Left colon (tissue), 2 donors: ENCODE data around the gene TMEM40. TPM values are rescaled to one million over a fixed set of nuclear protein-coding genes. Genes with fewer than 3 reads are reported as not detected.

Experiments used
- ATAC-seq: fragments of 200-7000 bp; cut with Tn5 transposase; one replicate; pipeline ENCODE4 v1.9.1; 2020; ENCODE audit warnings: mild to moderate bottlenecking, moderate library complexity
- DNase-seq, 2 donors: peaks; one replicate each; pipeline ENCODE4 v3.0.0-alpha.2; 2020
- intact Hi-C, 2 donors: fragments of 100-400 bp; cut with DNase I in 1 of 2; cut with micrococcal nuclease in 1 of 2; formaldehyde crosslinking; loops; one replicate each; pipeline versions ENCODE4 v1.11.2 to v1.14.0; 2022; cut with DNase I, micrococcal nuclease
- total RNA-seq, 2 donors: library from RNA; stranded (reverse); fragmentation: NEBNext Ultra II Directional; extraction: Animal tissue kit (Norgen Biotek cat#: 25700); gene quantifications; one replicate each; pipeline ENCODE4 v1.2.1, GENCODE V29; 2021
- donor health status: DM: no; HTN: no; CAD: no.
- donor health status: DM: yes; HTN: yes; CAD: no.

TMEM40 gene
- total RNA-seq, 2 donors from 2014 or later, result not detected

DNA sequence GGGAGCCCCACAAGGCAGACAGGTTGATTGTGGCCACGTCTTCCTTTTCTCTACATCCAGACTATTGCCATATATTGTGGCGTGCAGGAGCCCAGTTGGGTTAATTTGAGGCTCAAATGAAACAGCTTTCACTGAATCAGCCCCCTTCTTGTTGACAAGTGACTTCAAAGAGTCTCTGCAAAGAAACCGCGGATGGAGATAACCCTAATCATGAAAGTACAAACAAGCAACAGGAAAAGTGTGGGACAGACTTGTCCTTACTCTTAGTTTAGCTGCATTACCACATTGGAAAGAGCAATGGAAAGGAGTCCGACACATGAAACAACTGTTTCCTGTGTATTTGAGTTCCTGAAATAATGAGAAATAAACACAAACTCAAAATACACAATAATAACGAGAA lies 3.3 kb downstream of the TMEM40 start:
- ATAC-seq (no peak), DNase-seq (no peak)
- intact Hi-C loops, result no loop called here

DNA sequence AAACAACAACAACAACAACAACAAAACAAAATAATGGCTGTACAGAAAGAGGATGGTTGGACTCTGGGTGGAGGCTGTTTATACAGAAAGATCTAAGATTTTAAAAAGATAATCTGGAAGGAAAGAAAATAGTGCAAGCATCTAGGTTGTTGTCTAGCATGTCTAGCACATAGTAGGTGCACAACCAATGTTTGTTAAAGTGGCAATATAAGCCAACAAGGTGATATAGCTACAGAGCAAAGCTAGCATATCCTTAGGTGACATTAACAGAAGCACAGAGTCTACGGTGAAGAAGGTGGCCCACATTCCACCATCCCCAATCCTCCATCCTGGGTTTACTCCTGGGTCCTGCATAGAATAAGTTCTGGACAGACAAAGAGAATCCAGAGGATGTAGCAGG lies 4.7 kb downstream of the TMEM40 start:
- no peak for DNase-seq
- no peak for ATAC-seq
- intact Hi-C loops, result no loop called here

DNA sequence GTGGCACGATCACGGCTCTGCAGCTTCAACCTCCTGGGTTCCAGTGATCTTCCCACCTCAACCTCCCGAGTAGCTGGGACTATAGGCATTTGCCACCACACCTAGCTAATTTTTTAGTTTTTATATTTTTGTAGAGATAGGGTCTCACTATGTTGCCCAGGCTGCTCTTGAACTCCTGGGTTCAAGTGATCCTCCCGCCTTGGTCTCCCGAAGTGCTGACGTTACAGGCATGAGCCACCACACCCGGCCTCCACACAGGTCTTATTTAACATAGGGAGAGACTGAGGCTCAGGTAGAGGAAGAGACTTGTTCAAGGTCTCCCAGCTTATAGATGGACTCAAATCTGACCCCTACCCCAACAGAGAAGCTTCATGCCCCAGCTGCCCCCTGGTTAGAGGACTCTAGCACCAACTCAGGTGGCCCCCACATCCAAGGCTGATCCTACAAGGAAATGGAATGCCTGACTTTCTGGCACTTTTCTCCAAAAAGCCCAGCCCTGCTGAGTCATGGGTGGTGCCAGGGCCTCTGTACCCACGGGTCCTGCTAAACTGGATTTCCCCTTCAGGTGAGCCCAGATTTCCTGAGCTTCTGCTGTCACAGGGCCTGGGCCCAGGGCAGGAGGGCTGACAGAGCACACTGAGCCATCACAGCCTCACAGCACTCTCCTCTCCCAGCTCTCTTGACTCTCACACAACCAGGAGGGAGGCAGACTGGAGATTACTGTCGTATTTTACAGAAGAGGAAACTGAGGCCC lies 5.6 kb downstream of the TMEM40 start:
- DNase-seq (no peak), ATAC-seq (no peak)
- intact Hi-C loops, result no loop called here

DNA sequence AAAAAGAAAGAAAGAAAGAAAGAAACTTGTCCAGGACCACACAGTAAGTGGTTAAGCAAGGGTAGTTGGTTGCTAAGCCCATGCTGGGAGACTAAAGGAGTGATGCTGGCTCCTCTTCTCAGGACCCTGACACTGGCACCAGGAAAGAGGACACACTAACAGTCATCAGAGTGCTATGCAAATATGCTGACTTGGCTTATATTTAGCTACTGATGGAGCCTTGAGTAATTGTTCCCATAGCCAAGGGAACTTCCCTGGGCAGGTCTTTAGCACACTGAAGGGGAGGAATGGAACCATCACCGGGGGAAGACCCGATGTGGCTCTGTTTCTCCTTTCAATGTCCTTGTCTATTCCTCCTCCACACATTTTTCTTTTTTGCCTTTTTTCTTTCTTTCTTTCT lies 6.2 kb downstream of the TMEM40 start:
- DNase-seq (no peak), ATAC-seq (no peak)
- intact Hi-C loops, result no loop called here

DNA sequence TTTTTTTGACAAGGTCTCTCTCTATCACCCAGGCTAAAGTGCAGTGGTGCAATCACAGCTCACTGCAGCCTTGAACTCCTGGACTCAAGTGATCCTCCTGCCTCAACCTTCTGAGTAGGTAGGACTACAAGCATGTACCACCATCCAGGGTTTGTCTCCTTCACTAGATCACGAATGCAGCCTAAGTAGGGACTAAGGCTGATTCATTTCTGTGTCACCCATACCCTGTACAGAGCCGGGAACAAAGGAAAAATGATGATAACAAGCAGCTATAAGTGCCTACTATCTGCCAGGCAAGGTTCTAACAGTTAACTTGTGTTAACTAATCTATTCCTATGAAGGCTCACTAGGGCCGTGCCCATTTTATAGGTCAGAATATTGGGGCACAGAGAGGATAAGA lies 7.0 kb downstream of the TMEM40 start:
- DNase-seq (no peak), ATAC-seq (no peak)
- intact Hi-C loops, result no loop called here

DNA sequence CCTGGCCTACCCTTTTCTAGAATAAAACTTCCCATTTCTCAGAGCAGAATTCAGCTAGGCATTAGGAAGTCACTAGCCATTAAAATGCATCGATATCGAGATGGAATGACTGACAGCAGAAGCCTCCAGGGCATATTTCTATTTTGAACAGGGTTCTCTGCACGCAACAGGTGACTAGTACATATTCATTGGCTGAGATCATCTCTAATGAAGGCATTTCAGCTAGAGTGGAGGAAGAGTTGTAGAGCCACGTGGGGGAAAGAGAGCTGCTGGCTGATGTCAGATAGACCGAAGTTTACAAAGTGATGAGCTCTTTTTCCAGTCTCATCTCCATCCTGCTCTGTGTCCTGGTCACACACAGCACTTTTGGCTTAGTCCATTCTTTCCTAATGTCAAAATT lies 7.5 kb downstream of the TMEM40 start:
- intact Hi-C loops, result no loop called here
- no peak for DNase-seq
- no peak for ATAC-seq

DNA sequence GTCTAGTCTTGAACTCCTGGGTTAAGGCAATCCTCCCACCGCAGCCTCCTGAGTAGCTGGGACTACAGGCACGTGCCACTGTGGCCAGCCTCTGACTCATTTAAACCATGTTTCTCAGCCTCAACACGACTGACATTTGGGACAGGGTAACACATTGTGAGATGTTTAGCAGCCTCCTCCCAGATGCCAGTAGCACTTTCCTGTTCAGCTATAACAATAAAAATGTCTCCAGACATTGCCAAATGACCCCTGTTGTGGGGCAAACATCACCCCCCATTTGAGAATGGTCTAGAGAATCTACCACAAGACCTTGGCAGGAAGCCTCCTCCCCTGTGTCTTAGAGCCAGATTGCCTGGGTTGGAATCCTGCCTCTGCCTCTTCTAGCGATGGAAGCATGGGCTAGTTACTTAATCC lies 8.4 kb downstream of the TMEM40 start:
- intact Hi-C loops, result no loop called here
- DNase-seq (no peak), ATAC-seq (no peak)

DNA sequence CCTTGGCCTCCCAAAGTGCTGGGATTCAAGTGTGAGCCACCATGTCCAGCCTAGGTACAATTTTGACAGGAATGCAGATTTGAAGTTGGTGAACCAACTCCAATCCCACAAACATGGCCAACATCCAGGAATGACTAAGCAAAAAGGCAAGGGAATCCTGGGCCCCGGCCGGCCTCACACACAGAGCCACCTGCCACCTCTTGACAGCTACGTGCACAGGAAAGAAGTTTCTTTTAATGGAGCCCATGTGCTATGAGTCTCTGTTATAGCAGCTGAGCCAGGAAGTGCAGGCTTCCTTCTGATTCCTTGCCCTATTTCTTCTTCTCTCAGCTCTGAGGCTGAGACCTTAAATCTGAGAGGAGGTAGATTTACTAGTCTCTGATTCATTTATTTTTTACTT lies 8.8 kb downstream of the TMEM40 start:
- DNase-seq (no peak), ATAC-seq (no peak)
- intact Hi-C loops, result no loop called here

DNA sequence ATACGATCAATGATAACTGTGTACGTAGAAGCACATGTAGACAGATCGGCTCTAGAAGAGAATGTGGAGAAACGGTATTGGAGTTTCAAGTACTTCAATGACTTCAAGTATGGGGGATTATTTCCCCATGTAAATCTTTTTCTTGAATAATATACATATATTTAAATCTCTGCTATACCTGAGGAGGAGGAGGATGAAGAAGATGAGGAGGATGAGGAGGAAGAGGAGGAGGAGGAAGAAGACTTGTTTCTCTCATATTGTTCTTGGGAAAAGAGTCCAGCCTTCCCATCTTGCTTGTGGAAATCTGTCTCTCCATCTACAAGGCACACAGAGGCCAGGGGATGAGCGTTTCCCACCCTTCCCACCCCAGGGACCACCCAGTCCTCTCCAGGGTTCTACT lies 10.6 kb downstream of the TMEM40 start:
- ATAC-seq (no peak), DNase-seq (no peak)
- intact Hi-C loops, result no loop called here

DNA sequence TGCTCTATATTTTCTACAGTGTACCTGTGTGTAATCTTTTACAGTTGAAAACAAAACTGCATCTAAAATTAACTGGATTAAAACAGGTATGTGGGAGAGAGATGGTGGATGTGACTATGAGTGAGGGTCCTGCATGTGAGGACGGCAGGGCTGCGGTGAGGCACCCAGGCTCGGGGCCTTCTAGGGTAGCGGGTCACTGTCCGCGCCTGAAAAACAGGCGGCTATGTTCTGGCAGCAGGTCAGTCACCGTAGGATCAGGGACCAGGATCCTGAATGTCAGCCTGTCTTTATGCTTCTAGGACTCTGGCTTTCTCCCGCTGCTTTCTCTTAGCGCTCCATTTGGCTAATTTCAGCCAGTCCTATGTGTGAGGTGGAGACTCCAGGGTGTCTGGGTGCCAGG lies 12.6 kb downstream of the TMEM40 start:
- intact Hi-C loops, result no loop called here
- ATAC-seq (no peak), DNase-seq (no peak)

DNA sequence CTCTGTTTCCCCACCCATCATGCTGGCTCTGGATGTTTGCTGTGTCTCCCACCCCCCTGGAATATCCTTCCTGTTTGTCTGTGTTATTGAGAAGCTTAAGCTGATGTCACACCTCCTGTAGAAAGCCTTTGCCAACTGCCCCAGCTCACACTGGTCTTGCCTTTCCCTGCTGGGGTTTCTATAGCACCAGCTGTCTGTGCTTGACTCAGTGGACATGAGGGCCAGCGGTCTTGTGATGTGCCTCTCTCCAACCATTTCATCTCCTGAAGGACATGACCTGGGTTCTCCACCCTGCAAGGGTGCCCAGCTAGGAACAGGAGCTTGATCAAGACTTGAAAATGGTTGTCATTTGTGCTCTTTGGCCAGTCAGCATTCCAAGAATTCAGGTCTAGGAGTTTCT lies 14.7 kb downstream of the TMEM40 start:
- no peak for DNase-seq
- no peak for ATAC-seq
- intact Hi-C loops, result no loop called here

DNA sequence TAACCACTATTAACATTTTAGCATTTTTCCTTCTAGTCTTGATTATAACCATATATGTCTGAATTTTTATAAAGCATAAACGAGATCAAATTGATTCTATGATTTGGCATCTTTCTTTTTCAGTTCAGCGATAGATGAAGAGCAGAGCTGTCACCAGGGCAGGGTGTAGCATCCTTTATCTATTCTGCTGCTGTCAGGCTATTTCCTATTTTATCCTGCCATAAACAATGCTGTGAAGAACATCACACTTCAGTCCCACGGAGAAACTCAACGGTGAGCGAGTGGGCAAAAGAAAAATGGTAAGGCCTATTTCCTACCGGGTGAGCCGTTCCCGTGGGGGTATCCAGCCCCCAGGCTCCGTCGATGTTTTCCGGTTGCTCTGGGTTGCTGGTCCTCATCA lies 15.5 kb downstream of the TMEM40 start:
- no peak for DNase-seq
- intact Hi-C loops, result no loop called here
- ATAC-seq, result no peak

DNA sequence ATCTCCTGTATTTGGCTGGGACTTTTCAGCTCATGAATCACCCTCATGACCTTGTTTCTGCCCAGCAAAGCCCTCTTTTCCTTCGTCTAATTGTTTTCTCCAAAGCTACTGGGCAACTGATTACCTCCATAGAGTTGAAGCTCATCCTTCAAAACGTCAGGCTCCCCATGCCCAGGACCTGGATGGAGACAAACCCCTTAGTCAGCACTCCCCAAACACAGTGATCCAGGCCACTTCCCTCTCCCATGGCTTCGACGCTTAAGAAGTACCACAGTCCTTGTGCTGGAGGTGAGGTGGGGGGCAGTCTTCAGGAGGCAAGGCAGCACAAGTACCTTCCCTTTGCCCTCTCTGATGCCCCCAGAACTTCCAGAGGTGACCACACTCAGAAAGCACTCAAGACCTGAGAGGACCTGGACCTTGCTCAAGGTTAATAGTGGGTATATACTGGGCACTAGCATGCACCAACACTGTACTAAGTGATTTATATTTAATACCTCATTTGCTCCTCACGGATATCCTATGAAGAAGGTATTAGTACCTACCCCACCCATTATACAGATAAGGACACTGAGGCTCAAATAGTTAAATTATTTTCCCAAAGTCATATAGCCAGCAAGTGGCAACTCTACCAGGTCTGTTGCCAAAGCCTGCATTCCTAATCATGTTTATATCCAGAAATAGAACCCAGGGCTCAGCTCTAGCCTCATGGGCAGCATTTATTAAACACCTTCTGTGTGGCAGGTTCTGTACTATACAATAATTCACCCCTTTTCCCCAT lies 16.5 kb downstream of the TMEM40 start:
- intact Hi-C loops, result no loop called here
- no peak for DNase-seq
- ATAC-seq, result no peak

DNA sequence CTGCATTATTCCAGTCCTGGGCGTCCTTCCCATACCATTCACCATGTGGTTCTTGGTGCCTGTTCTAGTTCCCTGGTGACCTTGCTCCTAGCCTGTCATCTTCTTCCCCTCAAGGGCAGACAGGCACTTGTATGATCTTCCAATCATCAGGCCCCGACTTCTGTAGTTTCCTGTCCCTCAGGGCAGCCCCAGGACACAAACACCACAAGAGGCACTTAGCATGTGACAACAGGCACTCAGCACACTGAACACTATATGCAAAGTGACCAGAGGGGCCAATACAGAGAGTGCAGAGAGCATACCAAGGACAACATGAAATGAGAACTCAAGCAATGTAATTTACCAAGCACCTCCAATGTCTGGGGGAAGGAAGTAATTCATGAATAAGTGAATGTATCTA lies 17.9 kb downstream of the TMEM40 start:
- ATAC-seq (no peak), DNase-seq (no peak)
- intact Hi-C loops, result no loop called here

DNA sequence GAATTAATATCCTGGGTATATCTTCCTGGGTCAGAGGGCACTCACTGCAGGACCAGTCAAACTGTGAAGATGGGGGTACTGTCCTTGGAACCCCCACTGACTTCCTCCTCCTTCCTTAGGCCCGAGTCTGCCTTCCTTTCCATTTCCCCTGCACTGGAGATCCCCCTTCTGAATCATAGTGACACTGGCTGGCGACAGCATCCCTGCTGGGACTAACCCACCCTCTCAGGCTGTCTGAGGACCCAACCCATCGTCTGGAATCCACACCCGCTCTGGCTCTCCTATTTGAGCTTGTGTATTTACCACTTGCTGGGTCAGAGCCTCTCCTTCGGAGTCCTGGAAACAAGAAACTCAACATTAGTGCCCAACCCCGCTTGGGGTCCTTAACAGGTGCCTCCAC lies 21.2 kb downstream of the TMEM40 start:
- intact Hi-C loops, result no loop called here
- ATAC-seq (no peak), DNase-seq (no peak)

DNA sequence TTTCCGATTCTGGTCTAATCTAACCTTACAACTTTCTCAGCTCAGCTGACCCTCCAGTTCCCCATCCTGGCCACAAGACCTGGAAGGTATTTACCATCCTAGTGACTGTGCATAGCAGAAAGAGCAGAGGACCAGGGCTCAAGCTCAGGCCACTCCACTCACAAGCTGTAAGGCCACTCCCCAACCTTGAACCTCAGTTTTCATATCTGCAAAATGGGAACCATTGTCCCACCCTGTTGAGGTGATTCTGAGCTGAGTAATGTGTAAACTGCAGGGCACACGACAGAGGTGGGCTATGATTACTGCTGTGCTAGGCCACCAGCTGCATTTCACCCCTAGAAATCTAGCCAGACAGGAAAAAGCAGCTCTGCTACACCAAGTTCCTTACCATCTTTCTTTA lies 21.7 kb downstream of the TMEM40 start:
- DNase-seq (no peak), ATAC-seq (no peak)
- intact Hi-C loops, result no loop called here

DNA sequence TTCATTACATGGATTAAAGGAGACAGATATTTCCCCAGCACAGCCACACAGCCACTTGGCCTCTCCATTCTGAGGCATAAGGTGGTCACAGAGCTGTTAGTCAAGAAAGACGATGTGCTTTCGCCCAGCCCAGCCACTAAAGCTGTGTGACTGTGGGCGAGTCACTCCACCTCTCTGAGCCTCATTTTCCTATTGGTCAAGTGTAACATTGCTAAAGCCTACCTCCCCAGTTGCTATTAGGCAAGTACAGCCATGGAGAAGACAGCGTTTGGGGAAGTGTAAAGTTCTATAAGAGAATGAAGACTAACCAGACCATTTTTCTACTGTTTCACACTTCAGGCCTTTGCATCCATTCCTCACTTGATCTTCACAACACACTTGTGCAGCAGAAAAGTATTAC lies 24.1 kb downstream of the TMEM40 start:
- intact Hi-C loops, result no loop called here
- no peak for DNase-seq

DNA sequence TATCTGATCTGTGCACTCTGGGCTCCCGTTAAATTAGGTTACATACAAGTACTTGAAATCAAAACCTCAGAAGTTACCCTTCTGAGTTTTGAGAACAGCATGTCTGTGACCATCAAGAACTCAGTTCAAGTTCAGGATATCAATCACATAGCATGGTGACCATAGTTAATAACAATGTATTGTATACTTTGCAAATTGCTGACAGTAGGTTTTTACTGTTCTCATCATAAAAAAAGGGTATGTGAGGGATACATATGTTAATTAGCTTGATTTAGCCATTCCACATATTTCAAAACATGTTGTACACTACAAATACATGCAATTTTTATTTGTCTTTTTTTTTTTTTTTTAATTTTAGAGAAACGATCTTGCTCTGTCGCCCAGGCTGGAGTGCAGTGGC lies 25.5 kb downstream of the TMEM40 start:
- DNase-seq (no peak), ATAC-seq (no peak)
- intact Hi-C loops, result no loop called here

More for the DNA sequence above, 24.1 kb downstream of the TMEM40 start:
- no peak for ATAC-seq

DNA sequence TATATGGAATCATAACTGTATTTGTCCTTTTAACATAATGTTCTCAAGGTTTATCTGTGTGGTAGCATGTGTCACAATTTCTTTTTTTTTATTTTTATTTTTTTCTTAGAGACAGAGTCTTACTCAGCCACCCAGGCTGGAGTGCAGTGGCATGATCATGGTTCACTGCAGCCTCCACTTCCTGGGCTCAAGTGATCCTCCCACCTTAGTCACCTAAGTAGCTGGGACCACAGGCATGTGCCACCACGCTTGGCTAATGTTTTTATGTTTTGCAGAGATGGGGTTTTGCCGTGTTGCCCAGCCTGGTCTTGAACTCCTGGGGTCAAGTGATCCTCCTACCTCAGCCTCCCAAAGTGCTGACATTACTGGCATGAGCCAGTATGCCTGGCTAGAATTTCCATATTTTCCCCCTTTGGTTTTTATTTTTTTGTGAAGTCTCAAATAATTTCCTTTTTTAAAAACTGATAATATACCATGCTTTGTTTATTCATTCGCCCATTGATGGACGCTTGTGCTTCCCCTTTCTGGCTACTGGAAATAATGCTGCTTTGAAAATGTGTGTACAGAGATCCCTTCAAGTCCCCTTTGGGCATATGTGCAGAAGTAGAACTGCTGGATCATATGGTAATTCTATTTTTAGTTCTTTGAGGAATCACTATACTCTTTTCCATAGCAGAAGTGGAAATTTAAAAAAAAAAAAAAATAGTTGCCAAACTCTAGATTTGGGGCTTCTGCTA lies 28.4 kb downstream of the TMEM40 start:
- ATAC-seq (no peak), DNase-seq (no peak)
- intact Hi-C loops, result no loop called here

DNA sequence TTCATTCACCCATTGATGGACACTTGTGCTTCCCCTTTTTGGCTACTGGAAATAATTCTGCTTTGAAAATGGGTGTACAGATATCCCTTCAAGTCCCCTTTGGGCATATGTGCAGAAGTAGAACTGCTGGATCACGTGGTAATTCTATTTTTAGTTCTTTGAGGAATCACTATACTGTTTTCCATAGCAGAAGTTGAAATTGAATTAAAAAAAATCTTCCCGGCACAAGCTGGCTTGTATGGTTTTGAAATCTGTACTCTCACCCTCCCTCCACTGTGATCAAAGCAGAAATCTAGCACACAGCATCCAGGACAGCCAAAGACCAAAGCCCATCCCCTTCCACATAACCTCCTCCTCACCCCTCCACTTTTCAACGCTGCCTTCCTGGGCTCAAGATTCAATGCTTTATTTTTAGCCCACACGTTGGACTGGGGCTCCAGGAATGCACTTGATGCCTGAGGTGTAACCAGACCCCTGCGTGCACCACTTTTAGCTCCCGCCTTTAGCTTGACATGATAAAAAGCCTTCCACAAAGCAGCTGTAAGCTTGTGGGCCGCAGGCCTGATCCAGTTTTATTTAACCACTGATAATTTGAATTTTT lies 29.9 kb downstream of the TMEM40 start:
- DNase-seq (no peak), ATAC-seq (no peak)
- intact Hi-C loops, result no loop called here
